GM19035 (cell line): ENCODE results near the gene RHOXF1.
"Not testable (repeated sequence)": the region's sequence is repeated elsewhere in the genome, so short reads cannot be mapped to it uniquely, and the experiment has no call there.

Source experiments
- ATAC-seq: cut with Tn5 transposase; IDR thresholded peaks from one replicate; pipeline ENCODE4 v1.9.1; 2021; ENCODE audit not compliant: unreplicated experiment

RHOXF1 gene

GRCh38 chrX:120115438-120115963 lies at the start of gene RHOXF1:
Gene RHOXF1, minus strand, starts transcription at chrX:120115913. Its CDS starts 51 bp downstream, at chrX:120115862.
- ATAC-seq, result no peak

GRCh38 chrX:120159086-120159485 lies 43.4 kb upstream of the RHOXF1 start:
- not testable (repeated sequence) for ATAC-seq

- ATAC-seq, result not testable (repeated sequence)
Measured at GRCh38 chrX:120158313-120158712, 42.6 kb upstream of the RHOXF1 start, which contains the start of gene RHOXF2. Gene RHOXF2, plus strand, starts transcription at chrX:120158613. Its CDS starts 138 bp downstream, at chrX:120158751.

GRCh38 chrX:120150109-120150744 lies 34.5 kb upstream of the RHOXF1 start:
- not testable (repeated sequence) for ATAC-seq

- no peak for ATAC-seq
Measured at GRCh38 chrX:120147537-120147936, 31.8 kb upstream of the RHOXF1 start.

DNA sequence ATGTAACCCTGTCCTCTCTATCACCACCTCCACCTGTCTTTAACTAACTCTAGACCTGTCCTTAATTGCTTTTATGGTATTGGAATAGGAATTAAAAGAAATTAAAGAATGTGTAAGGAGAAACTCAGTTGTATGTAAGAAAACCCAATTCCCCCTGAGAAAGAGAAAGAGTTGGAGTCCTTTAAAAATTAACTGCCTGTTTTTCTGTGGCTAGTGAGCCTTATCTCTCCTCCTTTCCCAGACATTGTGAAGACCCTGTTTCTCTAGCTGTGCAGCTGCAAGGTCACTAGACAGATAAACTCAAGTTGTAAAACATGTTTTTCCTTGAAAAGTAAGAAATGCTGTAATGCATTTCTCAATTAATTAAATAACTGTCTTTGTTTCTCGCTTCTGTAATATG lies 30.6 kb upstream of the RHOXF1 start:
- ATAC-seq, result not testable (repeated sequence)

DNA sequence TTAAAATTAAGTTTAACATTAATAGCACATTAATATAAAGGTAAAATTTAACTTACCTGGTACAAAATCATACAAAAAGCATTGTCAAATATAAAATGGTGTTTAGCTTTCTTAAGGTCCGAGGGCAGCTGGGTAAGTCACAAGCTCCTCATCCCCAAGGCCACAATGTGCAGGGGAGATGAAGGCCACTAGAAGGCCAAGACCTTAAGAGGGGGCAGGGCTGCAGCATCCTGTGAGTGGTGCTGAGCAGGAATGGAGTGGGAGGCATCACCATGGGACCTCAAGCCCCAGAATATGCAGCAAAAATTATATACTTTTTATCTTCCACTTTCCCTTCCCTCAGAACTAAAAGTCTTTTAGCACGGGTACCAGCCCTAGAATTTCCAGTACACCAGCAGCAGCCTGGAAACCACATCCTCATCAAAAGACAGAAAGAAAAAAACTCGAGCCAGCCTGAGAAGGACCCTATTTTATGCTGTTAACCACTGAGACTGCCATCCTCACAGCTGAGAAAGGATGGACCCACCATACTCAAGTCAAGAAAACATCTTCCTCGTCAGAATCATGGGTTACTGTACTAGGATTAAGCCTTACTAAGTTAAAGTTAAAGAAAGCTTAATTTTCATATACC lies 29.7 kb upstream of the RHOXF1 start:
- ATAC-seq, result no peak

GRCh38 chrX:120144178-120144844 lies 28.6 kb upstream of the RHOXF1 start:
- no peak for ATAC-seq

GRCh38 chrX:120140293-120140981 lies 24.7 kb upstream of the RHOXF1 start:
- ATAC-seq, result no peak

GRCh38 chrX:120137439-120137838 lies 21.7 kb upstream of the RHOXF1 start:
- ATAC-seq, result no peak

DNA sequence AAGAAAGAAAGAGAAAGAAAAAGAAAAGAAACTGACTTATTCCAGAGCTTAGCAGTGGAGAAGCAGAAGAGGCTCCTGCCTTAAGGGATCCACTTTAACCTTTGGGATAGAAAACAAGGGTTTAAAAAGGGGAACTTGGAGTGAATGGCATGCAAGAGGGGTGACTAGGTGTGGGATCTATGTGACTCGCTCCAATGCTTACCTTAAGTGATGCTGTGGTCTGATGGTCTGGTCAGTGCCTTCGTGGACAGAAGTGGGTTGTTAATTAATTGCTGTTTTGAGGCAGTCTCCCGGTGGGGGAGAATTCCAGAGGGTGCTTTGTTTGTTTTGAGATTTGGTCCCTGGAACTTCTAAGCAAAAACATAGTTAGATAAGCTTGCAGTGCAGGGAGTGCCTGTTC lies 21.1 kb upstream of the RHOXF1 start:
- ATAC-seq, result no peak

- no peak for ATAC-seq
Measured at GRCh38 chrX:120136128-120136527, 20.4 kb upstream of the RHOXF1 start.

GRCh38 chrX:120128306-120128846 lies 12.7 kb upstream of the RHOXF1 start:
- not testable (repeated sequence) for ATAC-seq

DNA sequence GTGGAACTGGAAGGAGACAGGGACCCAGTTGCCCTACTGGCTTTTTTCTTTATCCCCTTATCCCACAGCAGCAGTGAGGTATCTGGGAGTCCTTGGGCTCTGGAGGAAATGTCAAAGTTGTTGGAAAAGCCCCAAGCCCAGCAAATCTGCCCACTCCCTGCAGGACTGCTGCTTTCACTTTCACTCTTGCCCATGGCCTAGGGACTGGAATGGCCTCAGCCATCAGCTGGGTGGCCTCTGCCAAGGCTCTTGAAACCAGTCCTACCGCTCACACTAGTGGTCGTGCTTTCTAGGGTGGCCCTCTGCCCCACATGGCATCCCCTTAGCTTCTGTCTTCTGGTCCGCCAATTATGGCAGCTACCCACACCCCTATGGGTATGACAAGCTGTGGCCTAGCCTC lies 9.7 kb upstream of the RHOXF1 start:
- ATAC-seq, result no peak

DNA sequence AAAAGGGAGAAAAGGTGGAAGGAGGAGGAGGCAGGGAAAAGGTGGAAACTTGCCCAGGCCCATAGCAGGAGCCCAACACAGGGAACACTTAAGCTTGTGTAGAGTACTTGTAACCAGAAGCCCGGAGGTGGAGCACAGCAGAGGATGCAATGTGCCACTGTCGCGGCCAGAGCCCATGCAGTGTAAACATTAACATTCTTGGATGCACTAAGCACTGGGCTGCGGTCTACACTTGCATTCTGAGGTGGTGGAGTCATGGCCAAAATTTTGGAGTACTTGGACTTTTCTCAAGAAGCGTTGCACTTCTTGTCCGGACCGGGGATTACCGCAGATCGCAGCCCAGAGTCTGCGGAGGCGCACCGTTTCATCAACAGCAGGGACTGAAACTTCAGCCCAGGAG lies 4.5 kb upstream of the RHOXF1 start:
- ATAC-seq, result no peak

GRCh38 chrX:120111611-120112010 lies 4.1 kb downstream of the RHOXF1 start:
- ATAC-seq, result no peak

DNA sequence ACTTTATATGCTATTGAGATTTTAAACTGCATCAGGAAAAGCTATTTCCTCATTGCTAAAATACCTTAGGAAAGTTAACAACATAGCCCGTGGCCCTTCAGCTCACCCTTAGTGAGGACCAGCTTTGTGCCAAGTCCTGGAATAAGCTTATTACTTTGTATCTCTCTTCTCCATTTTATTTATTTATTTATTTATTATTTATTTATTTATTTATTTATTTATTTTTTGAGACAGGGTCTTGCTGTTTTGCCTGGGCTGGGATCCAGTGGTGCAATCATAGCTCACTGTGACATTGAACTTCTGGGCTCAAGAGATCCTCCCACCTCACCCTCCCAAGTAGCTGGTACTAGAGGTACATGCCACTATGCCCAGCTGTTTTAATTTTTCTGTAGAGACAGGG lies 6.3 kb downstream of the RHOXF1 start:
- ATAC-seq, result no peak

- not testable (repeated sequence) for ATAC-seq
Measured at GRCh38 chrX:120104707-120105106, 11.0 kb downstream of the RHOXF1 start.

DNA sequence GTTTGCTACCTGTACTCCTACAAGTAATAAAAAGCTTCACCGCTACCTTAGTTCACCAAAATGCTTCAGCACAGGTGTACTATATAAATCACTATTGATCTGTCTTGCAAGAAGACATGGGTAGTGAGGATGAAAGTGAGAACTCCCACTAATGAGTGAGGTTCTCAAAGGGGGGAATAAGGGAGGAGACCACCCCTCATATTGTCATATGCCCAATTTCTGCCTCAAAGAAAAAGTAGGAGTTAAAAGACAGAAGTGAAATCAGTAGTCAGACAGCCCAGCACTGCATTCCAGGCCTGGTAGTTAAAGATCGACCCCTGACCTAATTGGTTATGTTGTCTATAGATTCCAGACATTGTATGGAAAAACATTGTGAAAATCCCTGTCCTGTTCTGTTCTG lies 14.7 kb downstream of the RHOXF1 start:
- ATAC-seq, result not testable (repeated sequence)

DNA sequence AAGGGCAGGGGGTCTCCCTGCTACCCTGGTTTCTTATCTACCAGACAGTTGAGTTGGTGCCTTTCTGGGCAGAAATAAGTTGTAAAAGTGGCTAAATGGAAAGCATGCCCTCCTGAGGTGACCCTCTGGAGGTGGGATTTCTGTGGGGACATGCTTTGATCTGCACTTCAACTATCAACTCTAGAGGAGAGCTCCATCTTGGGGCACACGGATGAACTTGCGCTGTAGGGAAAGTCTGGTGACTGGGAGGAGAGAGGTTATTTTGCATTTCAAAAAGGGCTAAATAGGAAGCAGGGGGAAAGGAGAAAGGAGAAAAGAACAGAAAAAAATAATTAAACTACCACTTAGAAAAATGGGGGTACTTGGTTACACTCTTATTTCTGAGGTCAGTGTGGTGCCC lies 25.5 kb downstream of the RHOXF1 start:
- no peak for ATAC-seq
